ENCODE data around the gene EYS.

EYS gene

GRCh38 chr6:65110031-65110430 lies 597.0 kb downstream of the EYS start:
- DNase-seq (ENCODE audit: low read depth): no peak
- no peak for TF ChIP-seq CTCF (IDR thresholded peaks at IDR 0.05; ENCODE audit: insufficient read depth, low read depth, low read length, missing control alignments)
- no peak overlapping the region for H3K4me3 ChIP-seq (ENCODE audit: low read length)

GRCh38 chr6:65098349-65098748 lies 608.7 kb downstream of the EYS start:
- no peak for DNase-seq (ENCODE audit: low read depth)
- no peak for TF ChIP-seq CTCF (IDR thresholded peaks at IDR 0.05; ENCODE audit: insufficient read depth, low read depth, low read length, missing control alignments)

GRCh38 chr6:65091561-65091960 lies 615.5 kb downstream of the EYS start:
- TF ChIP-seq CTCF (IDR thresholded peaks at IDR 0.05; ENCODE audit: insufficient read depth, low read depth, low read length, missing control alignments): no peak

More at GRCh38 chr6:65098349-65098748, 608.7 kb downstream of the EYS start:
- no peak overlapping the region for H3K4me3 ChIP-seq (ENCODE audit: low read length)

GRCh38 chr6:65088575-65088974 lies 618.5 kb downstream of the EYS start:
- DNase-seq (ENCODE audit: low read depth): no peak
- TF ChIP-seq CTCF (IDR thresholded peaks at IDR 0.05; ENCODE audit: insufficient read depth, low read depth, low read length, missing control alignments): no peak
- no peak overlapping the region for H3K4me3 ChIP-seq (ENCODE audit: low read length)

More at GRCh38 chr6:65091561-65091960, 615.5 kb downstream of the EYS start:
- no peak overlapping the region for H3K4me3 ChIP-seq (ENCODE audit: low read length)
- DNase-seq (ENCODE audit: low read depth): no peak

GRCh38 chr6:65081756-65082155 lies 625.3 kb downstream of the EYS start:
- no peak for DNase-seq (ENCODE audit: low read depth)
- no peak for TF ChIP-seq CTCF (IDR thresholded peaks at IDR 0.05; ENCODE audit: insufficient read depth, low read depth, low read length, missing control alignments)
- no peak overlapping the region for H3K4me3 ChIP-seq (ENCODE audit: low read length)

DNA sequence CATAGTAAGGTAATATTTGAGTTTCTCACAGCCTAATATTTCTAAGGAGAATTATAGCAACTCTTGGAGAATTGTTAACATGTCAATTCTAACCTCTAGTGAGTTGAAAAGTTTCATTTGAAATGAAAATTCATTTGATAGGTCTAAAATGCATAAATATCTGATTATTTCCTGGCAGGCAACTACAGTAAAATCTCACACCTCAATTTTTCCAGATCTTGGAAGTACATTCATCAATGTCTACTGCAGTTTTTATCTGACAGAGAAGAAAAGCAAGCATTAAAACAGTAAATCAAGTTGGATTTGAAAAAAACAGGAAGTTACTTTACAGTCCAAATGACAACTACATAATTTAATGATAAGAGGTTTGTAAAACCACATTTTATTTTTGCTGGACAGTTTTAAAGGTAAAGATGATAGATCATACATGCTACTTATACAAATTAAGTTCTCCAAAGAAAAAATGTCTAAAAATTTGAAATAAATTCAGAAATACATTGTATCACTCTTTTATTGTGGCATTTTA lies 631.3 kb downstream of the EYS start:
- no peak overlapping the region for H3K4me3 ChIP-seq (ENCODE audit: low read length)
- DNase-seq (ENCODE audit: low read depth): no peak
- no peak for TF ChIP-seq CTCF (IDR thresholded peaks at IDR 0.05; ENCODE audit: insufficient read depth, low read depth, low read length, missing control alignments)

- DNase-seq (ENCODE audit: low read depth): no peak
- no peak for TF ChIP-seq CTCF (IDR thresholded peaks at IDR 0.05; ENCODE audit: insufficient read depth, low read depth, low read length, missing control alignments)
- H3K4me3 ChIP-seq (ENCODE audit: low read length): no peak overlapping the region
Observed at GRCh38 chr6:65072500-65072899, 634.5 kb downstream of the EYS start.
